Cerebellar nuclear complex (tissue), 1 donor: ENCODE data around the gene KRT31.
"Not testable (repeated sequence)": the region's sequence is repeated elsewhere in the genome, so short reads cannot be mapped to it uniquely, and the experiment has no call there.

Source experiments
- DNase-seq, 2 experiments: peaks; one replicate each; lab custom pipeline; 2025; lab: John Stamatoyannopoulos, UW

KRT31 gene

GRCh38 chr17:41387670-41388069, 9.7 kb downstream of the KRT31 start:
- DNase-seq, result no peak

GRCh38 chr17:41386227-41386626, 11.2 kb downstream of the KRT31 start:
- DNase-seq, result no peak

GRCh38 chr17:41383690-41384089, 13.7 kb downstream of the KRT31 start:
- DNase-seq, result no peak

- no peak for DNase-seq
These were observed 15.0 kb downstream of the KRT31 start for GRCh38 chr17:41382394-41382793.

- DNase-seq, result not testable (repeated sequence)
These were observed 15.5 kb downstream of the KRT31 start, which contains the start of gene KRT34 for GRCh38 chr17:41381943-41382342. TSS of gene KRT34 (minus strand) at chr17:41382306. CDS start at chr17:41382246, 60 bp downstream.

- not testable (repeated sequence) for DNase-seq
These were observed 17.3 kb downstream of the KRT31 start for GRCh38 chr17:41380091-41380490.

GRCh38 chr17:41377546-41377945, 19.9 kb downstream of the KRT31 start:
- no peak for DNase-seq

- DNase-seq, result no peak
These were observed 27.7 kb downstream of the KRT31 start, which contains the start of gene KRT33B for GRCh38 chr17:41369713-41370112. TSS of gene KRT33B (minus strand) at chr17:41369813. CDS start at chr17:41369750, 63 bp downstream.

GRCh38 chr17:41369023-41369422, 28.4 kb downstream of the KRT31 start:
- no peak for DNase-seq

- DNase-seq, result no peak
These were observed 29.9 kb downstream of the KRT31 start for GRCh38 chr17:41367426-41368075.

GRCh38 chr17:41366070-41366469, 31.3 kb downstream of the KRT31 start:
- no peak for DNase-seq

GRCh38 chr17:41363881-41364280, 33.5 kb downstream of the KRT31 start:
- no peak for DNase-seq

- no peak for DNase-seq
These were observed 37.0 kb downstream of the KRT31 start for GRCh38 chr17:41360296-41360995.

GRCh38 chr17:41354536-41354935, 42.9 kb downstream of the KRT31 start:
- no peak for DNase-seq

GRCh38 chr17:41352597-41353366, 44.6 kb downstream of the KRT31 start:
- no peak for DNase-seq

GRCh38 chr17:41351177-41351576, 46.2 kb downstream of the KRT31 start:
- DNase-seq, result no peak

GRCh38 chr17:41350381-41350878, 47.0 kb downstream of the KRT31 start, which contains the start of gene KRT33A:
TSS of gene KRT33A (minus strand) at chr17:41350828. CDS start at chr17:41350767, 61 bp downstream.
- DNase-seq, result not testable (repeated sequence)

GRCh38 chr17:41347869-41348760, 49.3 kb downstream of the KRT31 start:
- DNase-seq, result no peak

GRCh38 chr17:41346421-41346820, 51.0 kb downstream of the KRT31 start:
- DNase-seq, result not testable (repeated sequence)

GRCh38 chr17:41345992-41346391, 51.4 kb downstream of the KRT31 start:
- DNase-seq, result no peak
